ENCODE data around the gene SNRPD1.
"Not testable (repeated sequence)": the region's sequence is repeated elsewhere in the genome, so short reads cannot be mapped to it uniquely, and the experiment has no call there.

SNRPD1 gene

DNA sequence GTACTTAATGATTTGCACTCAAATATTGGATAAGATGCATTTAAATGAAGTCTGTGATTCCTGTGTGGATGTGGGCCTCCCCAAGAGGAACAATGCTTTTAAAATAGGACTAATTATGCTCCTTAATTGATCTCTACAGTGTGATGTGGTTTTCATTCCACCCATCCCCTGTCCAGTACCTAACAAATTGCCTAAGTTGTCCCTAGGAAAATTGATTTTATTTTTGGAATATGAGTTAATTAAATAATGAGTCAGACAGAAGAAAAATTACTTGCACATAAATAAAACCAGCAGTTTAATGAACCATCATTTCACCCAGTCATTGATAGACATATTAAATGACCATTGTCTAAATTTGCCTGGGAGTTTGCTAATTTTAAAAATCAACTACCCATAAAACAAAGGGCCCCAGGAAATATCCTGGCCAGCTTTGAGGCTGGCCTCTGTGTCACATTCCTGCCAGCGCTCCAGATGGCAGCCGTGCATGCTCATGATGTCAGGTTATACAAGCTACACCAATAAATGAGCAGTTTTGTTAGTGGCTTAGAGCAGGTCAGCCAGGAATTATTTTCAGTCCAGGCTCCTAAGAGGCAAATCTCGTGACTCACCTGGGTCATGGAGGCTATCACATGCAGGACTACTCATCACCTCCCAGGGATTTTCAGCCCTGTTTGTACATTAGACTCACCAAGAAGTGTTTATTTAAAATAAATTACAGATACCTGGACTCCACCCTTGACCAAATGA, 60.6 kb downstream of the SNRPD1 start:
- H3K36me3 ChIP-seq (ENCODE audit: control insufficient read depth in 2 of 2, insufficient read depth in 2 of 2, low read length in 2 of 2), result no peaks in the 10 kb centered on the region
- H3K9me3 ChIP-seq (ENCODE audit: control insufficient read depth in 2 of 2, low read length in 2 of 2), result no peaks in the 10 kb centered on the region
- no peaks in the 10 kb centered on the region for H3K4me1 ChIP-seq (ENCODE audit: control insufficient read depth, insufficient read depth, low read length)
- H3K27me3 ChIP-seq (ENCODE audit: control insufficient read depth in 1 of 2, insufficient read depth in 2 of 2, low read length in 2 of 2), result no peaks in the 10 kb centered on the region
- H3K4me3 ChIP-seq (ENCODE audit: low read length in 2 of 2), result no peak overlapping the region
- no peak overlapping the region for H3K9ac ChIP-seq (ENCODE audit: low read length in 2 of 2)
- no peak overlapping the region for H3K27ac ChIP-seq (ENCODE audit: low read length)

DNA sequence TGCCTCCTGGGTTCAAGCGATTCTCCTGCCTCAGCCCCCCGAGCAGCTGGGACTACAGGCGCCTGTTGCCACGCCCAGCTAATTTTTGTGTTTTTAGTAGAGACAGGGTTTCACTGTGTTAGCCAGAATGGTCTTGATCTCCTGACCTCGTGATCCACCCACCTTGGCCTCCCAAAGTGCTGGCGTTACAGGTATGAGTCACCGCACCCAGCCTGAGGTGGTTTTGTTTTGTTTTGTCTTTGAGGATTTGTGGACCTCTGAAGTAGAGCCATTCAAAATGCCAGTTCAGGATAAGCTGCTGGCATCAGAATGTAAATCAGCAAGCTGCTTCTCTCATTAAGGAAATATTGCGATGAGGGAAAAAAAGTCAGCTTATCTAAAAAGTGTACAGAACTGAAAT, 63.2 kb downstream of the SNRPD1 start:
- H3K9ac ChIP-seq (ENCODE audit: low read length in 2 of 2); H3K27me3 ChIP-seq (ENCODE audit: control insufficient read depth in 1 of 2, insufficient read depth in 2 of 2, low read length in 2 of 2); H3K9me3 ChIP-seq (ENCODE audit: control insufficient read depth in 2 of 2, low read length in 2 of 2); H3K4me1 ChIP-seq (ENCODE audit: control insufficient read depth, insufficient read depth, low read length); H3K4me3 ChIP-seq (ENCODE audit: low read length in 2 of 2); H3K36me3 ChIP-seq (ENCODE audit: control insufficient read depth in 2 of 2, insufficient read depth in 2 of 2, low read length in 2 of 2); H3K27ac ChIP-seq (ENCODE audit: low read length): not testable (repeated sequence)

DNA sequence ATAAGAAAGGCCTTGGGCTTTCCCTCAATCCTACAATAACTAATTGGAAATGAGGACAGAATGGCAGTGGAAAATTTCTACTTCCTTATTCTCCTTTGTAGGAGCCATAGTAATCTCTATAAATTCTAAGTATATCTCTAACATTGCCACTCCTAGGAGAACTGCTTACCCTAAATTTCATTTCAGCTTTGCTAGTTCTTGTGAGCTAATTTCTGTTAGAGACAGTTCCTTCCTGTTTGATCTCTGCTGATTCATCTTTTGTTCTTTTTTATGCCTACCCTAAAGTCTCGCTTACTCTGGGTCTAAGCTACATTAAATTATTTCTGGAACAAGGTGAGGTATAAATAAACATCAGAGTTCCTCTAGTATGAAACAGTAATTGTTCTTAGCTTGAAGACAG, 66.7 kb downstream of the SNRPD1 start:
- H3K4me3 ChIP-seq (ENCODE audit: low read length in 2 of 2), result no peak overlapping the region
- H3K27me3 ChIP-seq (ENCODE audit: control insufficient read depth in 1 of 2, insufficient read depth in 2 of 2, low read length in 2 of 2), result no peaks in the 10 kb centered on the region
- H3K27ac ChIP-seq (ENCODE audit: low read length), result no peak overlapping the region
- H3K36me3 ChIP-seq (ENCODE audit: control insufficient read depth in 2 of 2, insufficient read depth in 2 of 2, low read length in 2 of 2), result no peaks in the 10 kb centered on the region
- no peaks in the 10 kb centered on the region for H3K9me3 ChIP-seq (ENCODE audit: control insufficient read depth in 2 of 2, low read length in 2 of 2)
- H3K9ac ChIP-seq (ENCODE audit: low read length in 2 of 2), result no peak overlapping the region
- no peaks in the 10 kb centered on the region for H3K4me1 ChIP-seq (ENCODE audit: control insufficient read depth, insufficient read depth, low read length)

DNA sequence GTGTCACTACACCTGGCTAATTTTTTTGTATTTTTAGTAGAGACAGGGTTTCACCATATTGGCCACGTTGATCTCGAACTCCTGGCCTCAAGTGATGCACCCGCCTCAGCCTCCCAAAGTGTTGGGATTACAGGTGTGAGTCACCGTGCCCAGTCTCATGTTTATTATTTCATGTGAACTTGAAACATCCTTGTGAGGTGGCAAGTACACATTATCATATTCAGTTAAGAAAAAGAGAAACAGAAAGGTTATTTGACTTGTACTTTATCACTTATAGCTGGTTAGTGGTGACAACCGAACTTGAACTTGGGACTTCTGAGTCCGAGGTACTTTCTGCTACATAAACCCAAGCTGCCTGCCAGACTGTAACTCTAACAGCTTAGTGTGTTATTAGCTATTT, 68.0 kb downstream of the SNRPD1 start:
- no peaks in the 10 kb centered on the region for H3K4me1 ChIP-seq (ENCODE audit: control insufficient read depth, insufficient read depth, low read length)

DNA sequence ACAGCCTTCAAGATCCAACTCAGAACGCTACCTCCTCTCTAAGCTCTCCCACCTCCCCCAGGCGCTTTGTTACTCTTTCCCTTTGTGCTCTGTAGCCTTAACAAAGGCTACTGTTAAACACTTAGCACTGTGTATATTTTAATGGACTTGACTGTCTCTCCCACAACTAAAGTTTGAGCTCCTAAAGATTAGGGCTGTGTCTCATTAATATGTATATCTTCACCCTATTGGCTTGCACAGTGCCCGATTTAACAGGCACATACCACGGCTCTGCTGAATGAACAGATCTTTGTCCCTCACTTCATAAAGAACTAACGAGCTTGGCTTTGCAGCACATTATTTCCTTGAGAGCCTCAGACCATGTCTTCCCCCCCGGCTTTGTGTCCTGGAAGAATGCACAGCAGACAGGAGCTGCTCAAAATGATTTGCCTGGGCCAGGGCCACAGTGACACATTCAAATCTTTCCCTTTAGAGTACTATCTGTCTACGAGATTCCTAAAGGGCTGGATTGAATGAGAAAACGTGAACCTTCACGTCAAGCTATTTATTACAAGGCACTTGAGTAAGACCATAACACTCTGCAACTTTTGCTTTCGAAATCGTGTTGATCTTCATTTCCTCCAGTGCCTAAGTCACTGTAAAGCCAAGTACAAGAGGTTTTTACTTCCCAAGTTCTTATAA, 70.4 kb downstream of the SNRPD1 start:
- Histone ChIP-seq H3K27ac (ENCODE audit: low read length) (peak overlapping the region; percentile 19), H3K9ac (ENCODE audit: low read length in 2 of 2) (peak overlapping the region; percentile 30 to 47), H3K27me3 (ENCODE audit: control insufficient read depth in 1 of 2, insufficient read depth in 2 of 2, low read length in 2 of 2) (no peaks in the 10 kb centered on the region), H3K4me1 (ENCODE audit: control insufficient read depth, insufficient read depth, low read length) (no peaks in the 10 kb centered on the region), H3K4me3 (ENCODE audit: low read length in 2 of 2) (peak overlapping the region; percentile 67 to 73), H3K9me3 (ENCODE audit: control insufficient read depth in 2 of 2, low read length in 2 of 2) (no peaks in the 10 kb centered on the region), H3K36me3 (ENCODE audit: control insufficient read depth in 2 of 2, insufficient read depth in 2 of 2, low read length in 2 of 2) (no peaks in the 10 kb centered on the region)

More for the DNA sequence above, 68.0 kb downstream of the SNRPD1 start:
- H3K4me3 ChIP-seq (ENCODE audit: low read length in 2 of 2), result no peak overlapping the region
- no peaks in the 10 kb centered on the region for H3K9me3 ChIP-seq (ENCODE audit: control insufficient read depth in 2 of 2, low read length in 2 of 2)
- no peaks in the 10 kb centered on the region for H3K36me3 ChIP-seq (ENCODE audit: control insufficient read depth in 2 of 2, insufficient read depth in 2 of 2, low read length in 2 of 2)
- H3K27ac ChIP-seq (ENCODE audit: low read length), result no peak overlapping the region
- no peaks in the 10 kb centered on the region for H3K27me3 ChIP-seq (ENCODE audit: control insufficient read depth in 1 of 2, insufficient read depth in 2 of 2, low read length in 2 of 2)
- H3K9ac ChIP-seq (ENCODE audit: low read length in 2 of 2), result no peak overlapping the region

Data from stomach smooth muscle (tissue), 2 donors.